T-helper 9 cell (primary cell): Measurements from ENCODE around the gene ITGA4.

ENCODE experiments used
- DNase-seq: peaks from one replicate; pipeline ENCODE4 v3.0.0-alpha.2; 2020

Gene ITGA4

GRCh38 chr2:181576431-181576830 is 119.2 kb downstream of the ITGA4 start:
- no peak for DNase-seq

- no peak for DNase-seq
These were observed 121.6 kb downstream of the ITGA4 start for GRCh38 chr2:181578829-181579228.

- DNase-seq = no peak
These were observed 124.3 kb downstream of the ITGA4 start for GRCh38 chr2:181581534-181581933.

GRCh38 chr2:181585732-181586131 is 128.5 kb downstream of the ITGA4 start:
- no peak for DNase-seq
